ENCODE data around the gene TRMT61B.

DNA sequence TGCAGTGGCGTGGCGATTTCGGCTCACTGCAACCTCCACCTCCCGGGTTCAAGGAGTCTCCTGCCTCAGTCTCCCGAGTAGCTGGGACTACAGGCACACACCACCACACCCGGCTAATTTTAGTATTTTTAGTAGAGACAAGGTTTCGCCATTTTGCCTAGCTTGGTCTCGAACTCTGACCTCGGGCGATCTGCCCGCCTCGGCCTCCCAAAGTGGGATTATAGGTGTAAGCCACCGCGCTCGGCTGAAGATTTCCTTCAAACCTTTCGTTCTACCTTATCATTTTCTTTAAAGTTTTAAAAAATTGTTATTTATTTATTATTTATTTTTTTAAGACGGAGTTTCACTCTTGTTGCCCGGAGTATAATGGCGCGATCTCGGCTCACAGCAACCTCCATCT is 23.4 kb upstream of the TRMT61B start:
- TF ChIP-seq CTCF (IDR thresholded peaks at IDR 0.05) (no peak), POLR2A (IDR thresholded peaks at IDR 0.05) (no peak)

Data from thyroid gland (tissue), 4 donors.